ENCODE measurements around the gene FKRP.
"Not testable (repeated sequence)": the region's sequence is repeated elsewhere in the genome, so short reads cannot be mapped to it uniquely, and the experiment has no call there.

Gene FKRP

GRCh38 chr19:46745521-46746280, at the start of gene FKRP:
TSS of gene FKRP (plus strand) at chr19:46746057. CDS start at chr19:46755451, 9,394 bp downstream.
- DNase-seq = peak; percentile 13

GRCh38 chr19:46696866-46697203, 49.0 kb upstream of the FKRP start:
- DNase-seq = no peak

- DNase-seq = no peak
These were observed 48.5 kb upstream of the FKRP start for GRCh38 chr19:46697204-46697960.

- DNase-seq = no peak
These were observed 47.2 kb upstream of the FKRP start for GRCh38 chr19:46698395-46699321.

- no peak for DNase-seq
These were observed 45.2 kb upstream of the FKRP start for GRCh38 chr19:46700704-46701103.

GRCh38 chr19:46704379-46705076, 41.3 kb upstream of the FKRP start:
- peak; percentile 11 for DNase-seq

GRCh38 chr19:46710687-46711086, 35.2 kb upstream of the FKRP start:
- DNase-seq = no peak

- not testable (repeated sequence) for DNase-seq
These were observed 33.0 kb upstream of the FKRP start for GRCh38 chr19:46712768-46713338.

- DNase-seq = peak; percentile 52
These were observed 31.9 kb upstream of the FKRP start for GRCh38 chr19:46713781-46714443.

- no peak for DNase-seq
These were observed 31.3 kb upstream of the FKRP start for GRCh38 chr19:46714444-46715106.

GRCh38 chr19:46715620-46715974, 30.3 kb upstream of the FKRP start:
- DNase-seq = no peak

- no peak for DNase-seq
These were observed 29.7 kb upstream of the FKRP start for GRCh38 chr19:46715975-46716671.

GRCh38 chr19:46716672-46717033, 29.2 kb upstream of the FKRP start:
- no peak for DNase-seq

GRCh38 chr19:46717034-46717715, 28.7 kb upstream of the FKRP start, which contains the start of gene PRKD2:
TSS of gene PRKD2 (minus strand) at chr19:46717114. CDS start at chr19:46716370, 744 bp downstream.
- peak; percentile 41 for DNase-seq

- no peak for DNase-seq
These were observed 28.1 kb upstream of the FKRP start for GRCh38 chr19:46717716-46718143.

GRCh38 chr19:46718157-46718933, 27.5 kb upstream of the FKRP start:
- no peak for DNase-seq

- DNase-seq = no peak
These were observed 26.8 kb upstream of the FKRP start for GRCh38 chr19:46718934-46719622.
